Measurements from ENCODE around the gene PARD3.
"Not testable (repeated sequence)": the region's sequence is repeated elsewhere in the genome, so short reads cannot be mapped to it uniquely, and the experiment has no call there.

Gene PARD3

DNA sequence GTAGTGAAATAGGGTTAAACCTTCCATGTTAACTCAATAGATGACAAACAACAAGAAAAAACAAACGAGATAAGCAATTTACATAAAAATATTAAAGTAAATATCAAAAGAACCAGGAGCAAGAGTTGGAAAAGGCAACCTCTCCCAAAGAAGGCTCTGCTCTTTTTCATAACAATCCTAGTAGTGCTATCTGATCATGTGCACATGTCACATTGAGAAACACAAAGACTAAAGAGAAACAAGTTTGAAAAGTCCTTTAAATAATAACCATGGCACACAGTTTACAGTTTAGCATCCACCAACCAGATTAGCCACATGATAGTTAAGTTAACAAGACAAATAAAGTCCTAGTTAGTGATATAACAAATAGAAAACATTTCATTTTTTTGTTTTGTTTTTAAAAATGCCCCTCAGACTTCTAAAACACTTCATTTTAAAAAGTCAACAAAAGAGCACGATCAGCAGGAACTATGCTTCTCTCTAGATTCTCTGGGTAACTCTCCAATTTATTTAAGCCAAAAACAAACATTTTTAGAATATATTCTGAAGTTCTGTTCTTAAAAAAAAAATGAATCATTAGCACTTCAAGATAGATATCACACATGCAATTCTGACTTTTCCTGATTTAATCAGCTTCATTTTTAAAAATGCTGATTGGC lies 110.4 kb downstream of the PARD3 start:
- no peak overlapping the region for H3K4me3 ChIP-seq (ENCODE audit: low read length)
- TF ChIP-seq ZNF274 (IDR thresholded peaks at IDR 0.05; ENCODE audit: low read depth, low read length), result no peak

DNA sequence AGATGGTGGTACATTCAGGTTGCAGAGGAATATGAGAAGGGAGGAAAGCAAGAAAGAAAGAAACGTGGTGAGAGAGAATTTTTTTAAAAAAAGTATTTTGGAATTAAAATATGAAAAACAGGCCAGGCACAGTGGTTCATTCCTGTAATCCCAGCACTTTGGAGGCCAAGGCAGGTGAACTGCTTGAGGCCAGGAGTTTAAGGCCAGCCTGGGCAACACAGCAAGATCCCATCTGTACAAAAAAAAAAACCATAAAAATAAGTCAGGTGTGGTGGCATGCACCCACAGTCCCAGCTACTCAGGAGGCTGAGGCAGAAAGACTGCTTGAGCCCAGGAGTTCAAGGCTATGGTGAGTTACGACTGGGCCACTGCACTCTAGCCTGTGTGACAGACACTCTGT lies 112.1 kb downstream of the PARD3 start:
- no peak for TF ChIP-seq ZNF274 (IDR thresholded peaks at IDR 0.05; ENCODE audit: low read depth, low read length)
- H3K4me3 ChIP-seq (ENCODE audit: low read length), result no peak overlapping the region

GRCh38 chr10:34702093-34702937 lies 112.8 kb downstream of the PARD3 start:
- no peak overlapping the region for H3K4me3 ChIP-seq (ENCODE audit: low read length)
- no peak for TF ChIP-seq ZNF274 (IDR thresholded peaks at IDR 0.05; ENCODE audit: low read depth, low read length)

- H3K4me3 ChIP-seq (ENCODE audit: low read length), result no peak overlapping the region
- no peak for TF ChIP-seq ZNF274 (IDR thresholded peaks at IDR 0.05; ENCODE audit: low read depth, low read length)
Observed at GRCh38 chr10:34701194-34701593, 113.9 kb downstream of the PARD3 start.

GRCh38 chr10:34700752-34701151 lies 114.3 kb downstream of the PARD3 start:
- not testable (repeated sequence) for H3K4me3 ChIP-seq (ENCODE audit: low read length)

GRCh38 chr10:34699904-34700517 lies 115.1 kb downstream of the PARD3 start:
- no peak overlapping the region for H3K4me3 ChIP-seq (ENCODE audit: low read length)
- no peak for TF ChIP-seq ZNF274 (IDR thresholded peaks at IDR 0.05; ENCODE audit: low read depth, low read length)

DNA sequence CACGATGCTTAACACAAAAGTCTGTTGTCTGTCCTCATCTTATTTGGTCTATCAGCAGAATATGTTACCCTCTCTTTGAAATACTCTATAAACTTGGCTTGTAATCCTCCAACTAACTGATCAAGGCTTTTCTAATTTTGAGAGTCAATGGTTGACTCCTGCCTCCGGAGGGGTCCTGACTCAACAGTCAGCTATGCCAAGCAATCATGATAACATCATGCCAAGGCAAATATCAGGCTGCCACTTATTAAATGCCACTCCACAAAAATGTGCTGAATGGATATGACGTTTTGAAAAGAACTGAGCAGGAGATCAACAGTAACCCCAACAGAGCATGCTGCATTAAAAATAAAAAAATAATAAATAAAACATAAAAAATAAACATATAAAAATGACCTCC lies 116.1 kb downstream of the PARD3 start:
- TF ChIP-seq ZNF274 (IDR thresholded peaks at IDR 0.05; ENCODE audit: low read depth, low read length), result no peak
- no peak overlapping the region for H3K4me3 ChIP-seq (ENCODE audit: low read length)

DNA sequence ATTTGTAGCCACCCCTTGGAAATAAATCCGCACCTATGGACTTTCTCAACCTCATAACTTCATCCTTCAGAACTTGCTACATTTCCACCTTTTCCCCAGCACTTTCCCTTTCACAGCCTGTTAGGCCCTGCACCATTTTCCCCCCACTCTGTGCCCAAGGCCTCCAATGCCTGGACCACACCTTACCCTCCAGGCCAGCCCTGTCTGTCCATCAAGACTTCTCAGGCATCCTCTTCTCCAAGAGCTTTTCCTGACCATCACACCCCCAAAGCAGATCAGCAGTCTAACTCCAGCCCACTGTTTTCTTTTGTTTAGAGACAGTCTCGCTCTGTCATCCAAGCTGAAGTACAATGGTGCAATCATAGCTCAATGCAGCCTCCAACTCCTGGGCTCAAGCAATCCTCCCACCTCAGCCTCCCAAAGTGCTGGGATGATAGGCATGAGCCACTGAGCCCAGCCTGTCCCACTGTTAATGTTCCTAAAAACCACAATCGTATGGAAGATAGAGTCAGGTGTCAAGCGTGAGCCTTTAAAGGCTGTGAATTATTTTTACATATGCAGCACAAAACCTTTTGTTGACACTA lies 116.8 kb downstream of the PARD3 start:
- TF ChIP-seq ZNF274 (IDR thresholded peaks at IDR 0.05; ENCODE audit: low read depth, low read length), result no peak
- H3K4me3 ChIP-seq (ENCODE audit: low read length), result no peak overlapping the region

DNA sequence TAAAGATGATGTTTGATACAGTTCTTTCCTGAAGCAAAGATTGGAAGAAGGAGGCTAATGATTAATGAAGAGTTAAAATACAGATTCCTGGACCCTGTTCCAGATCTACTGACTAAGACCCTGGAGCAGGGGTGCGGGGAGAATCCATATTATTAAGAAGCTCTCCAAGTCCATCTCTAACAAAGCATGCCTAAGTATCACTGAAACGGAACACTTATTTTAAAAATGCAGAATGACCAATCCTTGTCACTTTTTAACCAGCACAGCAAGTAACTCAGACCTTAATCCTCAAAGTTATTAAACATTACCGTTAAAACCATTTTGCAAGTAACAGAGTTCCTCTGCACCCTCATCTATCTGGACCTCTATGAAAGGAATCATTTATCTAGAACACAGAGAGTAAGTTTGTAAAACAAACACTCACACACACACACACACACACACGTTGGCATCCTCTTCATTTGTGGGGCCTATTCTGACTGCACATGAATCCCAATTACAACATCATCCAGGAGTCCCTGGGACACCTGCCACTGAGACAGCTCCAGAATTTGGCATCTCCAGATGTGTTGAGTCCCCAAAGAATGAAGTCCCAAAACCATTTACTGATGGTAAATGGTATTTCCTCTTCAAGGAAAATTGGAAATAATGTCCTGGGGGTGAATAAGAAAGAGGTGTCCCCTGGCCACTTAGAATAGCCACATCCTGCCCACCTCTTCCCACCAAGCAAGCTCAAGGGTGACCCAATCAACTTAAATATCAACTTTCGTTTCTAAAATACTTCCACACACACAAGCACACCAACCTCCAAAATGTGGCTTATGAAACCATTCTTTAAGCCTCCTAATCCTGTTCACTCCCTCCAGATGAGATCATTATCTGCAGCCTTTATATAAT lies 117.5 kb downstream of the PARD3 start:
- no peak overlapping the region for H3K4me3 ChIP-seq (ENCODE audit: low read length)
- TF ChIP-seq ZNF274 (IDR thresholded peaks at IDR 0.05; ENCODE audit: low read depth, low read length), result no peak

GRCh38 chr10:34696423-34696822 lies 118.7 kb downstream of the PARD3 start:
- no peak for TF ChIP-seq ZNF274 (IDR thresholded peaks at IDR 0.05; ENCODE audit: low read depth, low read length)
- H3K4me3 ChIP-seq (ENCODE audit: low read length), result no peak overlapping the region

DNA sequence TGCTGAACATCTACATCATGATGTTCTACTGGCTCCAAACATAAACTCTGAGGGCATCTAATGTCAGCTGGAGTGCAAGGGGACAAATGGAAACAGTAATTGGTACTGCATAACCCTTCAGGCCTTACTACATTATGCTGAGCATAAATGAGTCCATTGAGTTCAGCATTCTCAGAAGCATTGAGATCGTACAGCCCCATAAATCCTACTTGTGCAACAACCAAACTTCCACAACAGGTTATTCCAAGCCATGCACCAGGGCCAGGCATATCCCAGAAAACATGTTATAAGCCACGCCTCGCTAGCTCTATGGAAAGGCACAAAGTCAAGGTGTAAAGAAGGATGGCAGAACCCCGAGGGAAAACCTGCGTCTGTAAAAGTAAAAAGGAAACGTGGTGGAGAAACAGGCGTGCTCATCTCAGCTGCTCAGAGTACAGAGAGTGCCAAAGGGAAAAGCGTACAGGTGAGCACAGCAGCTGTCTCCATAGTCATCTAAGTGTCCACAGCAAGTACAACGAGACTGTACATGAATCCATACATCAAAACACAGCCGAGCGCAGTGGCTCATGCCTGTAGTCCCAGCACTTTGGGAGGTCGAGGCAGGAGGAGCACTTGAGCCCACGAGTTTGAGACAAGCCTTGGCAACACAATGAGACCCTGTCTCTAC lies 124.6 kb downstream of the PARD3 start:
- no peak for TF ChIP-seq ZNF274 (IDR thresholded peaks at IDR 0.05; ENCODE audit: low read depth, low read length)
- H3K4me3 ChIP-seq (ENCODE audit: low read length), result no peak overlapping the region

DNA sequence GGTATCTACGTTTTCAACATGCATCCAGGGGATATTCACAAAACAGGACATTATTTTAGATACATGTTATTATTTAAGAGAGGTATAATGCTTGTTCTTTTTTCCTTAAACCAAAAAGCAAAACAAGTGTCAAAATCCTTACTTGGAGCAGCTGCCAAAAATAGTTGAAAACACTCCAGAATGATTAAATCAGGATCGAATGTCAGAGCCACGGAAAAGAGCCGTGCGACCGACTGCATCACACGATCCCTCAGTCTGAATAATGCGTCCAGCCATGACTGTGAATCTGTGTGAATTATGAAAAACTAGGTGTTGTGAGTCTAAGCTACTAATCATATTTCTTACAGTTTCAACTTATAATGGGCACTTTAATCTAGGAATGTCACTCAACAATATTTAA lies 126.0 kb downstream of the PARD3 start:
- H3K4me3 ChIP-seq (ENCODE audit: low read length), result no peak overlapping the region

More for the DNA sequence above, 126.0 kb downstream of the PARD3 start:
- TF ChIP-seq ZNF274 (IDR thresholded peaks at IDR 0.05; ENCODE audit: low read depth, low read length), result no peak

Data from GM08714 (cell line).